ENCODE results near the gene GNG13.

The GNG13 gene

DNA sequence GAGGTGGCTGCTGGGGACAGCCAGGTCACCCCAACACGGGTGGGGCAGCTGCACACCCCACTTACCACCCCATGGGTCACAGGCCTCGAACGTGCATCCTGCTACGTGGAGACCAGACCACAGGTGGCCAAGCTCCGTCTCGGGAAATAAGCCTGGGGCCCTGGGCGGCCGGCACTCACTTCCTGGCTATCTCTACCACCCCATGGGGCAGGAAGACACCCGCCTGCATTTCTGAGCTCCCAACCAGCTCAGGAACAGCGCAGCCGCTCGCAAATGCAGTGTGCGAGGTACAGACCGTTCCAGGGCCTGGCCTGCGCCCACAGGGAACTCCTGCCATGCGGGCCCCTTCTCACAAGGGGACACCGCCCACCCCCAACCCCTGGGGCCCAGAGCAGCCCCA, 4.9 kb upstream of the GNG13 start:
- TF ChIP-seq, protein P1, sequence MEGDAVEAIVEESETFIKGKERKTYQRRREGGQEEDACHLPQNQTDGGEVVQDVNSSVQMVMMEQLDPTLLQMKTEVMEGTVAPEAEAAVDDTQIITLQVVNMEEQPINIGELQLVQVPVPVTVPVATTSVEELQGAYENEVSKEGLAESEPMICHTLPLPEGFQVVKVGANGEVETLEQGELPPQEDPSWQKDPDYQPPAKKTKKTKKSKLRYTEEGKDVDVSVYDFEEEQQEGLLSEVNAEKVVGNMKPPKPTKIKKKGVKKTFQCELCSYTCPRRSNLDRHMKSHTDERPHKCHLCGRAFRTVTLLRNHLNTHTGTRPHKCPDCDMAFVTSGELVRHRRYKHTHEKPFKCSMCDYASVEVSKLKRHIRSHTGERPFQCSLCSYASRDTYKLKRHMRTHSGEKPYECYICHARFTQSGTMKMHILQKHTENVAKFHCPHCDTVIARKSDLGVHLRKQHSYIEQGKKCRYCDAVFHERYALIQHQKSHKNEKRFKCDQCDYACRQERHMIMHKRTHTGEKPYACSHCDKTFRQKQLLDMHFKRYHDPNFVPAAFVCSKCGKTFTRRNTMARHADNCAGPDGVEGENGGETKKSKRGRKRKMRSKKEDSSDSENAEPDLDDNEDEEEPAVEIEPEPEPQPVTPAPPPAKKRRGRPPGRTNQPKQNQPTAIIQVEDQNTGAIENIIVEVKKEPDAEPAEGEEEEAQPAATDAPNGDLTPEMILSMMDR (conservative IDR thresholded peaks at IDR 0.05): no peak
- H3K27ac ChIP-seq: no peak overlapping the region

DNA sequence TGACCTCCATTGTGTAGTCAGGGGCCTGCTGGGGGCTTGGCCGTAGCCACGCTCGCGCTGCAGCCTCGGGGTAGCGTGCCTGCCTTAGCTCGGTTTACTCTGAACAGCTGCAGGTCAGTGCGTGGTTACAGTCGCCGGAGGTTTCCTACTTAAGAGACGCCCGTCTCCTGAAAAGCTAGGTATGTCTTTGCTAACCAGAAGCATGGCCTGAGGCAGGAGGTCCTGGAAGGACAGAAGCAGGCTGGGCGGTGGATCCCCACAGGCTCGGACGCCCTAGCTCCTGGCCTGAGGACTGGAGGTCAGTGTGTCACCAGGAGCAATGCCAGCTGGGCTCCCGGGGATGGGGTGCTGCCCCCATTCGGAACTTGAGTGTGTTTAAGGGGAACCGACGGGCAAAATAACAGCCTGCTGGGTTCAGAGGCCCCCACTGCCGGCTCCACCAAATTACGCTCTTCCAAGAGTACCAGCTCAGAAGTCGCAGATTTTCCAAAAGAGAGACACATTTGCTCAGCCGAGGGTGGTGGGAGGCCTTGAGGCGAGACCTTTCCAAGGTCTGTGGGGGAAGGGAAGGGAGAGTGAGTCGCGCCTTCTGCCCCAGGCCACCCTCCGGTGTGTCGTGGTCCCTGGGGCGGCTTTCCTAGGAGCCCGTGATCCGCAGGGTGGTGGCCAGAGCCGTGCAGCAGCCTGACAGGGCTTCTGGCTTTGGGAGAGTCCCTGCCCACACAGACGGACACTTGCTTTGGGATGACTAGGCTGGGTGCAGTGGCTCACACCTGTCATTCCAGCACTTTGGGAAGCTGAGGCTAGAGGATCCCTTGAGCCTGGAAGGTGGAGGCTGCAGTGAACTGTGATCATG, 3.9 kb upstream of the GNG13 start:
- TF ChIP-seq, protein P1 (conservative IDR thresholded peaks at IDR 0.05): no peak
- no peak overlapping the region for H3K27ac ChIP-seq

DNA sequence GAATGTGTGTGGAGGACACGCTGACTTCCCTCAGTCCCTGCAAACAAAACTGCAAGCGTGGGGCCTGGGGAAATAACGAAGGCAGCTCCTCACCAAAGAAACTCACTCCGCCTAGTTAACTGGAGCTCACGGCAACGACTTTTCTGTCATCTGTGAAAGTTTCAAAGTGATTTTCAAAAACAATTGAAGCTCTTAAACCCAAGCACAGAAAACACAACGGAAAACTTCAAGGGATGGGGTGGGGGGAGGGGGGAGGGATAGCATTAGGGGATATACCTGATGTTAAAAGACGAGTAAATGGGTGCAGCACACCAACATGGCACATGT, 3.2 kb upstream of the GNG13 start:
- H3K27ac ChIP-seq: no peak overlapping the region
- TF ChIP-seq, protein P1 (conservative IDR thresholded peaks at IDR 0.05): no peak

DNA sequence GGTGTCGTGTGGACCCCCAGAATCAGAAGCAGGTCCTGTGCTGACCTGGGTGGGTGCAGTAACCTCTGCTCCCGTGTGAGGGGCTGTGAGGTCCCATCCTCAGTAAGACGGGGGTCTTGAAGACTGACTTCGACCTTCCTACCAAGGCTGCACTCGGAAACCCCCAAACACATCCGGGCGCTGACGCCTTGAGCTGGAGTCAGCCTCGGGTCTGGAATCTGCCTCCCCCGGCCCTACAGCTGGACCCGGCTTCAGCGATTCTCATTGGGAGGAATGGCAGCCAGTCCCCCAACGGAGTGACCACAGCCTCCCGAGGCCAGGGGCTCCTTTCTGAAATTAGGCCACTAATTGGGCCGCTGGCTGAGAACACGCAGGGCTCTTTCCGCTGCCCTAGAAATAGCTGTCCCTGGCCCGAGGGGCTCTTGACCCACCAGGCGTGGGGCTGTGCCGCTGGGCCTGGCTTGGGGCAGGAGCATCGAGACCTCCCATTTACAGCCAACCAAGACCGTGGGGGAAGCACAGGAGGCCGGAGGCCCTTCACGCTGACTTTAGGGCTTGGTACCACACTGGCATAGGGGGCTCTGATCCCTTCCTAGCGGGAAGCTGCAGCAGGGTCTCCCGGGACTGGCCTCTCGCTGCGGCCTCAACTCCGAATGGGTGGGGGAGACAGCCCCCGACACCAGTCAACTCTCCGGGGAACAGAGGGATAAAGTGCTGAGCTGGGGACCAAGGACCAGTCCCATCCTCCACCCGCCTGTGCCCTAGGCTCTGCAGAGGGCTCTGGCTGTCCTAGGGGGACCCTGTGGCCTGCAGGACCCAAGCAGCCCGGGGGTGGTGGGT, 2.6 kb upstream of the GNG13 start:
- no peak overlapping the region for H3K27ac ChIP-seq
- TF ChIP-seq, protein P1 (conservative IDR thresholded peaks at IDR 0.05): no peak

DNA sequence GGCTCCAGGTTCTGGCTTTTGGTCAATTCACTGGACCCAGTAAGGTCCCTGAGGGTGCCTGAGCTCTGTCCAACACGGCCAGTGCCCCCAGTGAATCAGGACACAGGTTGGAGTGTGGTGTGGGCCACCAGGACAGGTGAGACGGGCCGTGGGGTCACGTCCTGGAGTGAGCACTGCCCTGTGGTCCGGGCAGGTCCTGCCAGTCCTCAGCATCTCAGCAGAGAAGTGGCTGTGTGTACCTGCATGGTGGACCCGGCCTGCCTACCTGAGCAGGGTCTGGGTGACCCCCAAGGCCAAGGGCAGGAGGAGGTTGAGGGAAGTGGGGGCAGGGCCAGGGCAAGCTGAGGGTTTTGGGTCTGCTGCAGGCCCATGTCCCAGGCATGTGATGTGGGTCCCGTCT, 1.9 kb upstream of the GNG13 start:
- no peak overlapping the region for H3K27ac ChIP-seq
- TF ChIP-seq, protein P1 (conservative IDR thresholded peaks at IDR 0.05): no peak

DNA sequence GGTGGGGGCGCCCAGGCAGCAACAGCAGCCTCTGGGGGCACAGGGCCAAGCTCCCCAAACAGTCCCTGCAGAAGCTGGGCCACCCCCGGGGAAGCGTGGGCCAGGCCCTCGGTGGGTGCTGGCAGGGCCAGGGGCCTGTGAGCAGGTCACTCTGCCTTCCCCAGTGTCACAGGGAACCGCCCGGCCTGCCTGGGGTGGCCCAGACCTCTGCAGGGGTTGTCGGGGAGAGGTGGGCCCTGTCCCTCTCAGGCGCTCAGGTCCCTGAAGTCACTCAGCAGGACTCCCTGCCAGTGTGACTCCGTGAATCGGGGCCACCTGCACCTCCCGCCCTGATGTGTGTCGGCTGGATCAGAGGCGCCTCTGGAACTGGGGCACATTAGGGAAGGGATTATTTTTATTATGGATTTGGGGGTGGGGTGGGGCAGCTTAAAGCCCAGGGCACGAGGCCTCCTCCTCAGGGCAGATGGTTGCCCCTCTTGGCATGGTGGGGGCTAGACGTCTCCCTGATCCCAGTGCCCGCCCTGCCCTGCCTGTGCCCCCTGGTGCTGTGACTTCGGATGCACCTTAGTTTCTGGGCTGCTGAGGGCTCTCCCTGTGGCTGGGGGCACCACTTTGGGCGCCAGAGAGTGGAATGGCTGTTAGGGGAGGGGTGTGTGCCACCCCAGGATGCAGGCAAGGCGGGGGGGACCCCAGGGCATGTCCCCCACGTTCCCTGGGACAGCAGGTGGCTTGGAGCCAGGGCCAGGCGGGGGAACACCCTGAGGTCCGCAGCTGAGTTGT, 1.2 kb upstream of the GNG13 start:
- TF ChIP-seq, protein P1 (conservative IDR thresholded peaks at IDR 0.05): no peak
- H3K27ac ChIP-seq: no peak overlapping the region

Data from VCaP (cell line).